A549 (cell line): ENCODE data around the gene IRS2. TPM values are rescaled to one million over a fixed set of nuclear protein-coding genes. Genes with fewer than 3 reads are reported as not detected.

ENCODE experiments used
- ATAC-seq, 2 experiments: fragments of 200-7000 bp in 1 of 2; fragments of >200 bp in 1 of 2; cut with Nextera tagmentation in 1 of 2; cut with Tn5 transposase in 1 of 2; 3 replicates each; pipeline versions ENCODE4 v1.8.0 to v1.9.1; 2018 to 2020; ENCODE audit warnings: mild to moderate bottlenecking in 1 of 2, moderate library complexity in 1 of 2
- CTCF ChIA-PET: fragments of 300-600 bp; sonication (Branson Sonifier 250); formaldehyde crosslinking; extraction: SDS; loops from one replicate; lab custom pipeline; 2021; ENCODE audit warnings: antibody characterized with exemption, inconsistent platforms; lab: Yijun Ruan, JAX
- POLR2A ChIA-PET: fragments of 350-600 bp; formaldehyde crosslinking; extraction: SDS; loops from one replicate; lab custom pipeline; 2021; ENCODE audit warnings: antibody characterized with exemption, inconsistent platforms; lab: Yijun Ruan, JAX
- DNase-seq, 2 experiments: peaks; one replicate each; pipeline versions ENCODE4 v3.0.0 to v3.0.0-alpha.2; 2011 to 2016; ENCODE audit warnings: low read depth in 1 of 2, low spot score in 1 of 2
- FAIRE-seq: peaks from 2 replicates; lab custom pipeline; 2011; peaks lifted over from hg19 to GRCh38; lab: Jason Lieb, UNC
- H3K27ac ChIP-seq, 2 experiments: fragments of >200 bp; sonication (Bioruptor Twin); formaldehyde crosslinking; 3 replicates each; pipeline ENCODE4 v1.5.1; 2016 to 2017
- H3K4me1 ChIP-seq: fragments of >200 bp; sonication (Bioruptor Twin); formaldehyde crosslinking; 3 replicates; pipeline ENCODE4 v1.6.1; 2016
- H3K4me2 ChIP-seq: fragments of >200 bp; sonication (Bioruptor Twin); formaldehyde crosslinking; 3 replicates; pipeline ENCODE4 v1.6.1; 2016
- H3K4me3 ChIP-seq: fragments of >200 bp; sonication (Bioruptor Twin); formaldehyde crosslinking; 3 replicates; pipeline ENCODE4 v1.5.1; 2016
- H3K9me3 ChIP-seq: fragments of >200 bp; sonication (Bioruptor Twin); formaldehyde crosslinking; 3 replicates; pipeline ENCODE4 v1.6.1; 2016
- CBX2 ChIP-seq: fragments of 200-600 bp; sonication (generic); IDR thresholded peaks from 2 replicates; pipeline ENCODE4 v1.6.1; 2016; ENCODE audit warnings: low read depth, mild to moderate bottlenecking, borderline replicate concordance
- CHD2 ChIP-seq: fragments of 150-350 bp; IDR thresholded peaks from 2 replicates; pipeline ENCODE4 v1.6.1; 2014; ENCODE audit warnings: low read length; ENCODE audit not compliant: partially characterized antibody
- EHF ChIP-seq: fragments of 250-450 bp; sonication (Bioruptor Pico); IDR thresholded peaks from 2 replicates; pipeline ENCODE4 v1.5.0; 2020; ENCODE audit warnings: mild to moderate bottlenecking
- FOSB ChIP-seq: fragments of 250-450 bp; sonication (Bioruptor Pico); IDR thresholded peaks from 2 replicates; pipeline ENCODE4 v1.5.0; 2020; ENCODE audit warnings: mild to moderate bottlenecking, moderate library complexity
- HDAC2 ChIP-seq: fragments of 200-600 bp; sonication (generic); IDR thresholded peaks from 2 replicates; pipeline ENCODE4 v1.6.1; 2016
- HOXA7 ChIP-seq: fragments of 250-450 bp; sonication (Bioruptor Pico); IDR thresholded peaks from 2 replicates; pipeline ENCODE4 v1.5.0; 2020; ENCODE audit warnings: mild to moderate bottlenecking, moderate library complexity
- JUNB ChIP-seq: fragments of >200 bp; sonication (Bioruptor Twin); formaldehyde crosslinking; IDR thresholded peaks from 2 replicates; pipeline ENCODE4 v1.6.1; 2016
- KDM1A ChIP-seq: fragments of 200-600 bp; sonication (generic); IDR thresholded peaks from 2 replicates; pipeline ENCODE4 v1.6.1; 2016; ENCODE audit warnings: low read depth, mild to moderate bottlenecking
- NFE2L2 ChIP-seq: fragments of 150-350 bp; conservative IDR thresholded peaks from 2 replicates; pipeline ENCODE4 v1.6.1; 2014; ENCODE audit warnings: low read length
- NPAS2 ChIP-seq: fragments of 250-450 bp; sonication (Bioruptor Pico); IDR thresholded peaks from 2 replicates; pipeline ENCODE4 v1.8.0; 2022; ENCODE audit warnings: mild to moderate bottlenecking, moderate library complexity, borderline replicate concordance
- NR3C1 ChIP-seq: fragments of >200 bp; sonication (Bioruptor Twin); formaldehyde crosslinking; IDR thresholded peaks from 3 replicates; pipeline ENCODE4 v1.6.1; 2017
- RAD21 ChIP-seq, 2 experiments: fragments of >200 bp in 1 of 2; sonication (Bioruptor Twin) in 1 of 2; formaldehyde crosslinking in 1 of 2; IDR thresholded peaks in 1 of 2; conservative IDR thresholded peaks in 1 of 2; 2 replicates in 1 of 2; 3 replicates in 1 of 2; pipeline ENCODE4 v1.6.1; 2012 to 2018; ENCODE audit warnings: inconsistent platforms in 1 of 2
- RCOR1 ChIP-seq: fragments of 150-350 bp; IDR thresholded peaks from 2 replicates; pipeline ENCODE4 v1.6.1; 2014; ENCODE audit warnings: antibody characterized with exemption, low read length, low read depth
- RNF2 ChIP-seq: fragments of 200-600 bp; sonication (generic); IDR thresholded peaks from 2 replicates; pipeline ENCODE4 v1.6.1; 2016; ENCODE audit warnings: low read depth, mild to moderate bottlenecking, antibody characterized with exemption, moderate library complexity, borderline replicate concordance
- SMC3 ChIP-seq: fragments of >200 bp; sonication (Bioruptor Twin); formaldehyde crosslinking; IDR thresholded peaks from 3 replicates; pipeline ENCODE4 v1.6.1; 2018; ENCODE audit warnings: inconsistent platforms
- ZC3H11A ChIP-seq: fragments of 450-650 bp; IDR thresholded peaks from 2 replicates; pipeline ENCODE4 v1.6.1; 2014; ENCODE audit warnings: antibody characterized with exemption, mild to moderate bottlenecking
- ZNF302 ChIP-seq: fragments of 250-450 bp; sonication (Bioruptor Pico); IDR thresholded peaks from 2 replicates; pipeline ENCODE4 v1.9.0; 2021; ENCODE audit warnings: inconsistent platforms, mild to moderate bottlenecking, moderate library complexity
- WGBS: methylation state at CpG from one replicate; pipeline ENCODE4 v1.1.6; 2017; ENCODE audit errors: missing lambda C conversion rate; 5-methylcytosine and 5-hydroxymethylcytosine counted together
- polyA plus RNA-seq, 4 experiments: library from polyadenylated mRNA; depleted of rRNA in 3 of 4; stranded (reverse); fragments of >200 nt; fragmentation: RNase III in 1 of 4; extraction: RNeasy Plus Mini Kit Qiagen cat#74134 plus additional on column Dnase treatment in 1 of 4; gene quantifications; 2 replicates in 3 of 4; 3 replicates in 1 of 4; pipeline ENCODE4 v1.2.3, GENCODE V29; 2011 to 2017
- TF ChIP-seq, protein P1 (sequence below): IDR thresholded peaks from 2 replicates; pipeline ENCODE4 v1.6.1; 2012
- TF ChIP-seq, protein P2 (sequence below): fragments of 150-350 bp; IDR thresholded peaks from 2 replicates; pipeline ENCODE4 v1.6.1; 2014; ENCODE audit warnings: low read depth, mild to moderate bottlenecking, low read length
- TF ChIP-seq, protein P3 (sequence below): IDR thresholded peaks from 2 replicates; pipeline ENCODE4 v1.6.1; 2012; ENCODE audit warnings: low read depth, borderline replicate concordance
- TF ChIP-seq, protein P4 (sequence below): fragments of 200-600 bp; sonication (generic); IDR thresholded peaks from 2 replicates; pipeline ENCODE4 v1.6.1; 2016; ENCODE audit warnings: antibody characterized with exemption, mild to moderate bottlenecking, moderate library complexity
- TF ChIP-seq, protein P5 (sequence below): fragments of >200 bp; sonication (Bioruptor Twin); formaldehyde crosslinking; IDR thresholded peaks from 2 replicates; pipeline ENCODE4 v1.6.1; 2016

IRS2 gene
- polyA plus RNA-seq, 2 of the 4 experiments (the other 2 are of a cell fraction): 4.8 to 12.3 TPM

DNA sequence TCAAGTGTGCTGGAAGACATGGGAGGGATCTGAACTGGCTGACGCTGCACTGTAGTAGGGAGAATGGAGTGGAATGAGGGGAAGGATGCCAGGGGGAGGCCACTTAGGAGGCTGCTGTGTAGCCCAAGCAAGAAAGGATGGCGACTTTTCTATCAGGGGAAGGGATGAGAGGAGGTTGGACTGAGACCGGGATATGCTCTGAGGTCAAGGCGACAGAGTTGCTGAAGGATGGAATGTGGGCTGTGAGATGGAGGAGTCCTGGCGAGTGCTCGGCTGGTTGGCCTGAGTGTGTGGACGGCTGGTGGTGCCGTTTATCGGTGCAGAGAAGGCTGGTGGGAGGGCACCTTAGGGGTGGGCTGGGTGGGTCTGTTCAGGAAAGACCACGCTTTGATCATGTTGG, 45.7 kb downstream of the IRS2 start:
- WGBS: 94% methylated on average over 10 of the region's 10 CpGs
- POLR2A ChIA-PET: no interaction called here
- H3K4me2 ChIP-seq: no peak overlapping the region

DNA sequence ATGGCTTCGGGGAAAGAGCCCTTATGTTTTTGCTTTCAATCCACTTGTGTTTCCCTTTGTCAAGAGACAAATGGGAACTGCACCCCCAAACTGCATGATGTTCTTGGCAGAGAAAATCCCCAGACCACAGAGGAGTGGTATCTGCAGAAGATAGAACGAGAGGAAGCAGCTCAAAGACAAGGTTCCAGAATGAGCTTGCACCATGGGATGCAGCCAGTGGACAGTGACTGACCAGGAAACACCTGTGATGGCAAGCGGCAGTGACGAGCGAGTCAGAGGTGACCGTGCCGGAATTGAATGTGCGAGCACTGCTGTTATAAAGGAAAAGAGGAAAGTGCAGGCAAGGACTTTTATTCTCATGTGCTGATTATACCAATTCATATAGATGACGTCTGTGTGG, 46.3 kb downstream of the IRS2 start:
- 82% methylated on average over 9 of the region's 9 CpGs for WGBS
- POLR2A ChIA-PET: no interaction called here
- CTCF ChIA-PET: interaction anchor here (1.1 kb wide), 1 partner anchor 12 kb away, joined by 3 read pairs; no protein-coding TSS in a partner anchor
- Histone ChIP-seq H3K4me3 (no peak overlapping the region), H3K4me2 (no peak overlapping the region), H3K9me3 (no peaks in the 10 kb centered on the region), H3K4me1 (peaks cover 17% of the 10 kb centered on the region), H3K27ac (no peak overlapping the region)
- TF ChIP-seq ZC3H11A (no peak), RAD21 (conservative IDR thresholded peaks at IDR 0.05 in 1 of 2, IDR thresholded peaks at IDR 0.05 in 1 of 2) (no peak), CHD2 (no peak), RNF2 (no peak), HDAC2 (no peak), RCOR1 (no peak), HOXA7 (no peak), FOSB (CRISPR knock-in tag) (no peak)
- TF ChIP-seq, protein P1, sequence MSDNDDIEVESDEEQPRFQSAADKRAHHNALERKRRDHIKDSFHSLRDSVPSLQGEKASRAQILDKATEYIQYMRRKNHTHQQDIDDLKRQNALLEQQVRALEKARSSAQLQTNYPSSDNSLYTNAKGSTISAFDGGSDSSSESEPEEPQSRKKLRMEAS: no peak
- TF ChIP-seq, protein P2, sequence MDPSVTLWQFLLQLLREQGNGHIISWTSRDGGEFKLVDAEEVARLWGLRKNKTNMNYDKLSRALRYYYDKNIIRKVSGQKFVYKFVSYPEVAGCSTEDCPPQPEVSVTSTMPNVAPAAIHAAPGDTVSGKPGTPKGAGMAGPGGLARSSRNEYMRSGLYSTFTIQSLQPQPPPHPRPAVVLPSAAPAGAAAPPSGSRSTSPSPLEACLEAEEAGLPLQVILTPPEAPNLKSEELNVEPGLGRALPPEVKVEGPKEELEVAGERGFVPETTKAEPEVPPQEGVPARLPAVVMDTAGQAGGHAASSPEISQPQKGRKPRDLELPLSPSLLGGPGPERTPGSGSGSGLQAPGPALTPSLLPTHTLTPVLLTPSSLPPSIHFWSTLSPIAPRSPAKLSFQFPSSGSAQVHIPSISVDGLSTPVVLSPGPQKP: no peak
- TF ChIP-seq, protein P3, sequence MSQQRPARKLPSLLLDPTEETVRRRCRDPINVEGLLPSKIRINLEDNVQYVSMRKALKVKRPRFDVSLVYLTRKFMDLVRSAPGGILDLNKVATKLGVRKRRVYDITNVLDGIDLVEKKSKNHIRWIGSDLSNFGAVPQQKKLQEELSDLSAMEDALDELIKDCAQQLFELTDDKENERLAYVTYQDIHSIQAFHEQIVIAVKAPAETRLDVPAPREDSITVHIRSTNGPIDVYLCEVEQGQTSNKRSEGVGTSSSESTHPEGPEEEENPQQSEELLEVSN: no peak
- FAIRE-seq (no peak), ATAC-seq (no peak), DNase-seq (no peak)

More for the DNA sequence above, 45.7 kb downstream of the IRS2 start:
- Histone ChIP-seq H3K4me1 (peaks cover 17% of the 10 kb centered on the region), H3K4me3 (no peak overlapping the region), H3K27ac (no peak overlapping the region)
- ATAC-seq: no peak
- no peak for DNase-seq
- no peak for FAIRE-seq
- CTCF ChIA-PET: interaction anchor here (1.0 kb wide), 1 partner anchor 28 kb away, joined by 3 read pairs; no protein-coding TSS in a partner anchor
- TF ChIP-seq CBX2 (no peak), NR3C1 (no peak), RCOR1 (no peak), KDM1A (no peak), ZNF302 (CRISPR knock-in tag) (no peak), JUNB (no peak), NPAS2 (CRISPR knock-in tag) (no peak)
- TF ChIP-seq, all 56 proteins: peak for 0
- no peaks in the 10 kb centered on the region for H3K9me3 ChIP-seq

DNA sequence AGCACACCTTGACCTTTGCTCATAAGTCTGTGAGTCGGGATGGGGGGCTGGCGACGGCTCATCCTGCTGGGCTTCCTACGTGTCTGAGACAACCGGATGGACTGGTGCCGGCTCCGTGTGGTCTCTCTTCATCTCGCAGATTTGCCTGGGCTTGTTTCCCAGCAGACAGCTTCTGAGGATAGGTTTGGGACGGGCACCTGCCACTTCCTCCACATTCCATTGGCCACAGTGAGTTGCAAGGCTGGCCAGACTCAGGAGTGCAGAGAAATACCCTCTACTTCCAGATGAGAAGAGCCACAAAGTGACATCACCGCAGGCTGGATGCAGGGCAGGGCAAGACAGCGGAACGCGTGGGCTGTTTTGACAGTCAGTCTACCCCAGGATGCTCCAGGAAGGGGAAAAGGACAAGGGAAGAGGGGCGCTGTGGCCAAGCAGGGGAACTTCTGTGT, 48.1 kb downstream of the IRS2 start:
- FAIRE-seq: no peak
- ChIA-PET CTCF (no interaction called here), POLR2A (no interaction called here)
- peaks cover 7% of the 10 kb centered on the region for H3K4me1 ChIP-seq
- TF ChIP-seq RCOR1 (no peak), NFE2L2 (no peak), EHF (CRISPR knock-in tag) (no peak), SMC3 (no peak)
- TF ChIP-seq, protein P4, sequence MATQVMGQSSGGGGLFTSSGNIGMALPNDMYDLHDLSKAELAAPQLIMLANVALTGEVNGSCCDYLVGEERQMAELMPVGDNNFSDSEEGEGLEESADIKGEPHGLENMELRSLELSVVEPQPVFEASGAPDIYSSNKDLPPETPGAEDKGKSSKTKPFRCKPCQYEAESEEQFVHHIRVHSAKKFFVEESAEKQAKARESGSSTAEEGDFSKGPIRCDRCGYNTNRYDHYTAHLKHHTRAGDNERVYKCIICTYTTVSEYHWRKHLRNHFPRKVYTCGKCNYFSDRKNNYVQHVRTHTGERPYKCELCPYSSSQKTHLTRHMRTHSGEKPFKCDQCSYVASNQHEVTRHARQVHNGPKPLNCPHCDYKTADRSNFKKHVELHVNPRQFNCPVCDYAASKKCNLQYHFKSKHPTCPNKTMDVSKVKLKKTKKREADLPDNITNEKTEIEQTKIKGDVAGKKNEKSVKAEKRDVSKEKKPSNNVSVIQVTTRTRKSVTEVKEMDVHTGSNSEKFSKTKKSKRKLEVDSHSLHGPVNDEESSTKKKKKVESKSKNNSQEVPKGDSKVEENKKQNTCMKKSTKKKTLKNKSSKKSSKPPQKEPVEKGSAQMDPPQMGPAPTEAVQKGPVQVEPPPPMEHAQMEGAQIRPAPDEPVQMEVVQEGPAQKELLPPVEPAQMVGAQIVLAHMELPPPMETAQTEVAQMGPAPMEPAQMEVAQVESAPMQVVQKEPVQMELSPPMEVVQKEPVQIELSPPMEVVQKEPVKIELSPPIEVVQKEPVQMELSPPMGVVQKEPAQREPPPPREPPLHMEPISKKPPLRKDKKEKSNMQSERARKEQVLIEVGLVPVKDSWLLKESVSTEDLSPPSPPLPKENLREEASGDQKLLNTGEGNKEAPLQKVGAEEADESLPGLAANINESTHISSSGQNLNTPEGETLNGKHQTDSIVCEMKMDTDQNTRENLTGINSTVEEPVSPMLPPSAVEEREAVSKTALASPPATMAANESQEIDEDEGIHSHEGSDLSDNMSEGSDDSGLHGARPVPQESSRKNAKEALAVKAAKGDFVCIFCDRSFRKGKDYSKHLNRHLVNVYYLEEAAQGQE: no peak
- TF ChIP-seq, protein P5, sequence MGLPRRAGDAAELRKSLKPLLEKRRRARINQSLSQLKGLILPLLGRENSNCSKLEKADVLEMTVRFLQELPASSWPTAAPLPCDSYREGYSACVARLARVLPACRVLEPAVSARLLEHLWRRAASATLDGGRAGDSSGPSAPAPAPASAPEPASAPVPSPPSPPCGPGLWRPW: no peak
- 86% methylated on average over 12 of the region's 14 CpGs for WGBS
- no peak for ATAC-seq
- DNase-seq: no peak
- H3K4me2 ChIP-seq: no peak overlapping the region
- no peaks in the 10 kb centered on the region for H3K9me3 ChIP-seq
- H3K4me3 ChIP-seq: no peak overlapping the region
- no peak overlapping the region for H3K27ac ChIP-seq
